ENCODE measurements around the gene ABCB11. TPM values are rescaled to one million over a fixed set of nuclear protein-coding genes. Genes with fewer than 3 reads are reported as not detected.

ABCB11 gene
- total and polyA plus RNA-seq, 7 donors = 0.01 to 0.12 (median 0.04) TPM; not detected in 2

DNA sequence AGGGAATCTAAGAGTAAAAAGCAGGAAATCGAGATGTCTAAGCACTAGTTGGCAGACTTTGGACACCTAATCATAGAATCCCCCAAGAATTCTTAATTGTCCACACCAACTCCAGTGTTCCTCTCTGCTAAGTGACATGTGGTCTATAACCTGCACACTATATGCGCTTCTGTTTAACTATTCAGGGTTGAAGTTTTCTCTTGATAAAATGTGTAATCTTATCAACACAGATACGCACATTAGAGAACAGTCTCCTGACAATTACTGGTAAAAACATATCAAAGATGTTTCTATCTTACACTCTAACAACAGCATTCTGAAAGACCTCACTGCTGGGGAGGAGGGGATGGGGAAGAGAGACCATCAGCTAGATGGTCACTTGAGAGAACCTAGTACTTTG is 3.9 kb downstream of the ABCB11 start:
- ATAC-seq = no peak
- Histone ChIP-seq H3K27me3 (ENCODE audit: insufficient read depth in 3 of 3, low read length in 2 of 3) (no peaks in the 10 kb centered on the region), H3K27ac (no peak overlapping the region), H3K9me3 (no peaks in the 10 kb centered on the region), H3K4me1 (no peaks in the 10 kb centered on the region), H3K36me3 (ENCODE audit: insufficient read depth in 1 of 2, low read depth in 1 of 2) (no peaks in the 10 kb centered on the region), H3K4me3 (no peak overlapping the region)
- DNase-seq = no peak
- intact Hi-C loops (cut with DNase I) = no loop called here
- TF ChIP-seq, protein P1, sequence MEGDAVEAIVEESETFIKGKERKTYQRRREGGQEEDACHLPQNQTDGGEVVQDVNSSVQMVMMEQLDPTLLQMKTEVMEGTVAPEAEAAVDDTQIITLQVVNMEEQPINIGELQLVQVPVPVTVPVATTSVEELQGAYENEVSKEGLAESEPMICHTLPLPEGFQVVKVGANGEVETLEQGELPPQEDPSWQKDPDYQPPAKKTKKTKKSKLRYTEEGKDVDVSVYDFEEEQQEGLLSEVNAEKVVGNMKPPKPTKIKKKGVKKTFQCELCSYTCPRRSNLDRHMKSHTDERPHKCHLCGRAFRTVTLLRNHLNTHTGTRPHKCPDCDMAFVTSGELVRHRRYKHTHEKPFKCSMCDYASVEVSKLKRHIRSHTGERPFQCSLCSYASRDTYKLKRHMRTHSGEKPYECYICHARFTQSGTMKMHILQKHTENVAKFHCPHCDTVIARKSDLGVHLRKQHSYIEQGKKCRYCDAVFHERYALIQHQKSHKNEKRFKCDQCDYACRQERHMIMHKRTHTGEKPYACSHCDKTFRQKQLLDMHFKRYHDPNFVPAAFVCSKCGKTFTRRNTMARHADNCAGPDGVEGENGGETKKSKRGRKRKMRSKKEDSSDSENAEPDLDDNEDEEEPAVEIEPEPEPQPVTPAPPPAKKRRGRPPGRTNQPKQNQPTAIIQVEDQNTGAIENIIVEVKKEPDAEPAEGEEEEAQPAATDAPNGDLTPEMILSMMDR (IDR thresholded peaks at IDR 0.05) = no peak
- WGBS, 3 donors = 80 to 86% (median 83%) methylated on average over 3 of the region's 3 CpGs

DNA sequence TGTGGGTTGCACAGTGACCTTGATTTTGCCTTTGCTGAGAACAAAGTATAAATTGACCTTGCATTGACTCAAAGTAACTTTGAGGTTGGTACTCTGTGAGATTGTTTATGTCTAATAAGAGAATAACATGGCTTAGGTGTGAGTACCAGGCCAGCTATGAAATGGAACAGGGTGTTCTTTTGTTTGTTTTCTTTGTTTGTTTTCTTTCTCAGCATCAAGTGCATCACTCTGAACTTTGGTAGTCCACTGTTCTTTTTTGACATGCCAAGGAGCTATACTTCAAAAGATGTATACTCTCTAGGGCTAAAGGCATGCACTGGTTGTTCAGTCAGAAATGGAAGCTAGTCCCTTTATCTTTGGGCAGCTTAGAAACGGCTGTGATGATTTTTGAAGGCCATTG is 5.1 kb downstream of the ABCB11 start:
- intact Hi-C loops (cut with DNase I) = no loop called here
- no peak for DNase-seq
- WGBS, 3 donors = 50 to 68% (median 65%) methylated on average over 1 of the region's 1 CpG
- TF ChIP-seq, protein P1 (IDR thresholded peaks at IDR 0.05) = no peak
- no peak for ATAC-seq
- H3K4me3 ChIP-seq = no peak overlapping the region
- no peaks in the 10 kb centered on the region for H3K9me3 ChIP-seq
- H3K36me3 ChIP-seq (ENCODE audit: insufficient read depth in 1 of 2, low read depth in 1 of 2) = no peaks in the 10 kb centered on the region
- H3K27me3 ChIP-seq (ENCODE audit: insufficient read depth in 3 of 3, low read length in 2 of 3) = no peaks in the 10 kb centered on the region
- H3K4me1 ChIP-seq = no peaks in the 10 kb centered on the region
- H3K27ac ChIP-seq = no peak overlapping the region

DNA sequence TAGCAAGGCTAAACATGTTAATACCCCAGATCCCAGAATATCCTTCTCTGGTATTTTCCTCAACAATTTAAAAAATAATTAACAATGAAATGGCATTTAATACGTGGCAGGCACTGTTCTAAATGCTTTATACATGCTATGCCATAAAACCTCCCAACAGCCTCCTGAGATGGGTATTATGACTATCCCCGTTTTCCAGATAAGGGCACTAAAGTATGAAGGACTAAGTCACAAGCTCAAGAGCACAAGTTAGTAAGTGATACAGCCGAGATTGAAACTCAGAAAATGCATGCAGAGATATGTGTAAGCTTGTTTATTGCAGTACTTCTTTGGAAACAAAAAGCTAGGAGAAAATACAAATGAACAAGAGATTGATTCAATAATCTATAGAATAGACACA is 8.0 kb downstream of the ABCB11 start:
- Histone ChIP-seq H3K4me1 (no peaks in the 10 kb centered on the region), H3K4me3 (no peak overlapping the region), H3K36me3 (ENCODE audit: insufficient read depth in 1 of 2, low read depth in 1 of 2) (no peaks in the 10 kb centered on the region), H3K9me3 (no peaks in the 10 kb centered on the region), H3K27ac (no peak overlapping the region), H3K27me3 (ENCODE audit: insufficient read depth in 3 of 3, low read length in 2 of 3) (no peaks in the 10 kb centered on the region)
- TF ChIP-seq, protein P1 (IDR thresholded peaks at IDR 0.05) = no peak
- ATAC-seq = no peak
- no peak for DNase-seq
- 41 to 44% (median 42%) methylated on average over 3 of the region's 3 CpGs for WGBS, 3 donors
- intact Hi-C loops (cut with DNase I) = no loop called here

DNA sequence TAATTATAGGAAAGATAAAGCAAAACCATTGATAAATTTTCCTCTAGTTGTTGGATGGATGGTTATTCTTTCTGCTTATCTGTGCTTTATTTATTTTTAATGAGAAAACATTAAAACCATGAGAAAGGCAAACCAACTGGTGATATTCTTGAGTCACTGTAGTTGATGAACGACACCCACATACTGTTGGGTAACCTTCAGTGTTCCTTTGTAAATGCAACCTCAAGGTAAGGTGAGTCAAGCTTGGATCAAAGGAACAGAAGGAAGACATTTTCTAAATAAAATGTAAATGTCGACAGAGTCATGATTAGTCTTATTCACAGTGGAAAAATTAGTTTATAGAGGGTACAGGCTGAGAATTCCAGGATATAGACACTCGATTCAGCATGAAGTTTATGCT is 12.7 kb downstream of the ABCB11 start:
- no peak for DNase-seq
- no peaks in the 10 kb centered on the region for H3K36me3 ChIP-seq (ENCODE audit: insufficient read depth in 1 of 2, low read depth in 1 of 2)
- WGBS, 3 donors = 83 to 85% (median 84%) methylated on average over 3 of the region's 3 CpGs
- H3K27me3 ChIP-seq (ENCODE audit: insufficient read depth in 3 of 3, low read length in 2 of 3) = no peaks in the 10 kb centered on the region
- intact Hi-C loops (cut with DNase I) = no loop called here
- H3K9me3 ChIP-seq = no peaks in the 10 kb centered on the region
- H3K4me3 ChIP-seq = no peak overlapping the region
- ATAC-seq = no peak
- no peak overlapping the region for H3K27ac ChIP-seq
- TF ChIP-seq, protein P1 (IDR thresholded peaks at IDR 0.05) = no peak
- H3K4me1 ChIP-seq = no peaks in the 10 kb centered on the region

DNA sequence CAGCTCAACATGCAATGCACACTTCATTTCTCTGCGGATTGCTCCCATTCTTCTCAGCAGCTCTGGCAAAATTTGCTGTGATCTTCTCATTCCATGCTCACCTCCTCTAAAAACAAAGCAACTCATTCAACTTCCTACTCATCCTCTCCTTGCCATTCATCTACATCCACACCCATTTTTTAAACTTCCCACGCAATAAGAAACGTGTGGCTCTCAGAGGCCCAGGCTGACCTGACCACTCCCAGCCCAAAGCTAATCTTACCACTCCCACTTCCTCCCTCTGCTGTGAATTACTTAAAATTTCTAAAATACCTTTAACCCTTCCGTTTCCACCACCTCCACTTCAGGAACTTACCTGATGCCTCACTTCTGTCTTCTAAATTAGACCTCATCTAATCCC is 15.2 kb downstream of the ABCB11 start:
- Histone ChIP-seq H3K27me3 (ENCODE audit: insufficient read depth in 3 of 3, low read length in 2 of 3) (no peaks in the 10 kb centered on the region), H3K36me3 (ENCODE audit: insufficient read depth in 1 of 2, low read depth in 1 of 2) (no peaks in the 10 kb centered on the region), H3K9me3 (no peaks in the 10 kb centered on the region), H3K4me3 (no peak overlapping the region), H3K27ac (no peak overlapping the region), H3K4me1 (no peaks in the 10 kb centered on the region)
- ATAC-seq (no peak), DNase-seq (no peak)
- TF ChIP-seq, protein P1 (IDR thresholded peaks at IDR 0.05) = no peak
- 65 to 71% (median 67%) methylated on average over 4 of the region's 4 CpGs for WGBS, 3 donors
- intact Hi-C loops (cut with DNase I) = no loop called here
